GM19043 (cell line): ENCODE measurements around the gene IGFBP2.

ENCODE experiments used
- ATAC-seq: cut with Tn5 transposase; IDR thresholded peaks from one replicate; pipeline ENCODE4 v1.9.1; 2021; ENCODE audit warnings: low read depth; ENCODE audit not compliant: unreplicated experiment

IGFBP2 gene

DNA sequence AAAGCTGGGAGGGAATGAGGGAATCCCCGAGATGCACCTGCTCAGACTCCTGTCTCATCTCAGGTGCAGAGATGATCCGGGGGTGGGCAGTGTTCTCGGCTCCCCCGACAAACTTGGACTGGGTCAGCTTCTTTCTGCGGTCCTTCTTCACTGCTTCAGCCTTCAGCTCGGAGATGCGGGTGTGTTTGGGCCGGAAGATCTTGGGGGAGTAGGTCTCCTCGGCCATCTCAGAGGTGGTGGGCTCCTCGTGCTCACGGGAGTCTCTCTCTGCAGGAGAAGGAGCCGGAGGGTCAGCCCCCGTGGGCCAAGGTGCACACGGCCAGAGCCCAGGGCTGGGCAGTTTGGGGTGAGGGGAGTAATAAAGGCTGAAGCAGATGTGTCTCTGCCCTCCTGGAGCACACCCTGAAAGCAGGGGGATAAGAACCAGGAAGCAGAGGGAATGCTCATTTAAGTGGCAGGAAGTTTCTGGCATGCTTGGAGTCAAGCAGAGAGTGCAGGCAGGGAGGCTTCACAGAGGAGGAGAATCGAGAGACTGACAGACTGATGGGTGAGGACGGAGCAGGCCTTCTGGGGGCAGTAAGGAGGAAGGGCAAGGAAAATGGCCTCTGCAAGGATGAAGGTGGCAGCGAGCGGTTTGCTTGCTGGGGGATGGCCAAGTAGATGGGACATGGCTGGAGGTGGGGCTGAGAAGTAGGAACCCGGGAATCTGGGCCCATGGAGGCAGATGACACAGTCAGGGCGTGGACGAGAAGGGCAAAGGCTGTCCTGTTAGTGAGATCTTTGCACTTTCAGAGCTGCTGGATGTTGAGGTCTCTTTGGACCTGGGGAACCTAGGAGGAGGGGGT lies 45.8 kb downstream of the IGFBP2 start:
- no peak for ATAC-seq

DNA sequence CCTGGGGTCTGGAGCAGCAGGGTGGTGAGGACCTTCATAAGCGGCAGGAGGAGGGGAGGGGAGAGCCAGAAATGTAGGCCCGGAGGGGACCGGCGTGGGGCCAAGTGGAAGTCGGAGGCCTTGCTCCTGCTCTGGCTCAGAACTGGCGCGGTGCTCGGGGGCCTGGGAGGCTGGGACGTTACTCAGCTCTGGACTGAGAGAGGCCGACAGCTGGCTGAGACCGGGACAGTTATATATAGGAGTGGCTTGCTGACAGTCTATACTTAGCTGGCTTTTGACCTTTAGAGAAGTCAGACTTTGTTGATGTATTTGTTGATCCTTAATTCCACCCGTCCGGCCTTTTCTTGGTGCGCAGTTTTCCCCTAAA lies 46.4 kb downstream of the IGFBP2 start:
- no peak for ATAC-seq

DNA sequence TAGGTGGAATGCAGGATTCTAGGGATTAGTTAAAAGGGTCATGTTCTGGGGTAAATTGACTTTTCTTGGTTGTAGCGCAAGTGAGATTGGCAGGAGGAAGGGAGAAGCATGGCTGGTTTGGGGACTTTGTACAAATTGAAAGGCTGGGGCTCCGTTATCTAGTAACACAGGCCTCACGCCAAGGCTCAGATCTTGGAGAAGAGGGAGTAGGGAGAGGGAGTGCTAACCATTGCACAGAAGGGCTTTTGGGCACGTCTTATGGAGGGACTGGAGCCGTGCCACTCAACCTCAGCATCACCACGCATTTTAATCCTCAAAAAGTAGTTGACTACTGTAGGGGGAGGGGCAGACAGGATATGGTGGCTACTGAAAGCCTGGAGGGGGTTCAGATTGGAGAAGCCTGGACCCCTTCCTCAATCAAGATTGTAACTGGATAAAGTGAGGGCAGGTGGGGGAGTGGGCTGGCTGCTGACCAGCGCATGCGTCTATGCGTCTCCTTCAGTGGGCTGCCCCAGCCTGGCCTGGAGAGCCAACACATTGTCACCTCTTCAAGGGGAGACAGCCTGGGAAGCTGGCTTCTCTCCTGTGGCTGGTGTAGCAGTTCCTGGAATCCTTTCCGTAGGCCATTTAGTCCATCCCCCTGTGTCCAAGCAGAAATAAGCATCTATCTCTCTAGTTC lies 47.9 kb downstream of the IGFBP2 start:
- no peak for ATAC-seq

DNA sequence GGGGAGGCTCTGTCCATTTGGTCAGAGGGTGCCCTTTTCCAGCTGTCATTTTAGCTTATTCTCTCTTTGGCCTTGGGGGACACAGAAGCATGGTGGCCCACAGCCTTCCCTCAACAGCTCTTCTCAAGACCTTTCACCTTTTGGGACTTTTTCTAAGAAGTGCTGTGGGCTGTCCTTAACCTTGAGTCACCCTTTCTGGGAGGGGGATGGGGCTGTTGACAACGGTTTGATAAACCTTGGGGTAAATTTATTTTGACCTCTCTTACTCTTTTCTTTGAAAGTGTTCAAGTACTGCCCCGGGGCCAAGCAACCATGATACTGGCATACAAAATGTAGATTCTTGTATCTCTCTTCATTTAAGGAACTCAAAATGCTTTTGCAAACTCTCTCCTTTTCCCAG lies 48.5 kb downstream of the IGFBP2 start:
- no peak for ATAC-seq

DNA sequence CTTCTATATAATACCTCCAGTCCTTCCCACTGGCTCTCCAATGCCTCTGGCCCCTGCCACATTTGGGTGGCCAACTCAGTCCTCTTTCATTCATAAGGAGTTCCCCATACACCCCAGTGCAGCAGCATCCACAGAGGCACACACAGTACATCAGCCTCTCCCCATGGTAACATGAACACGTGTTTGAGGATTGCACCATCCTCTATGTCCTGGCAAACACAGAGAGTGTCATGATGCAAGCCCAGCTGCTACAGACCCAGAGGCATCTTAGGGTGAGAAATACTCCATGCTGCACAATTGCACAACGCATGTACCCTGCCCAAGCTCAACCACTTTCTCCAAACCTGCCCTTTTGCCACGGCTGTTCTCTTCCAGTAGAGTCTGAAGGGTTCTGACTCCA lies 50.6 kb downstream of the IGFBP2 start:
- ATAC-seq = no peak

DNA sequence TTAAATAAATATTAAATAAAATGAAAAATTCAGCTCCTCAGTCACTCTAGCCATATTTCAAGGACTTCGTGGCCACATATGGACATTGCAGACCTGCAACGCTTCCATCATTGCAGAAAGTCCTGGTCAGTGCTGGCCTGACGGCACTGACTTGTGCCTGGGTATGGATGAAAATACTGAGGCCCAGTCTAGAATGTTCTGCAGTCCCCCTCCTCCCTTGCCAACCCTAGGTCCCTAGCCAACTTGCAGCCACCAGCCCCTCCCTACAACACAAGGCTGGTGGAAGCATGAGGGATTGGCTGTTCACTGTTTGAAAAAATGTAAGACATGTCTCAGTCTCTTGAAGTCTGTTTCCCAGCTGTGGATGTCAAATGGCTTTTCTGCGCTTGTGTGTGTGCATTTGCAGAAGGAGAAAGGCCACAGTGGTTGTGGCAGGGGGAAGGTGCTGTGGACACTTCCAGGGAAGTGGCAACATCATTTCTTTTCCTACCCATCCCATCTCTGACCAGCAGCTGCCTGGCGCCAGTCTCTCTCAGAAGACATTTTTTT lies 52.2 kb downstream of the IGFBP2 start:
- no peak for ATAC-seq

DNA sequence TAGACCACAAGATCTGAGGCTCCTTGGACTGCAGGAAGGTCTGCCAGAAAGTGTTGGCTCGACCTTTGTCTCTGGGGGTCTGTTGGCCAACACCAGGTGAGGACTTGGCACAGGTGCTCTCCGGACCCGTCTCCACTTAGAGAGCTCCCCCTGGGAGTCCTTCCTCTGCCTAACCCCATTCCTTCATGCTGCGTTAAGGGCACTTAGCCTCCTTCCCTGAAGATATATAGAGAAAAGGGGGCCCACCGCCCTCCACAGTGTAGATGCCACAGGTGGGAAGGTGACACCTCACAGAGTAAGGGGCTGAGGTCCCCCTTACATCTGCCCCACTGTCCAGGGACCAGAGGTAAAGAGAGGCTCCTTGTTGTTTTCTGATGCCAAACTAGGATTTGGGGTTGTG lies 53.9 kb downstream of the IGFBP2 start:
- no peak for ATAC-seq

DNA sequence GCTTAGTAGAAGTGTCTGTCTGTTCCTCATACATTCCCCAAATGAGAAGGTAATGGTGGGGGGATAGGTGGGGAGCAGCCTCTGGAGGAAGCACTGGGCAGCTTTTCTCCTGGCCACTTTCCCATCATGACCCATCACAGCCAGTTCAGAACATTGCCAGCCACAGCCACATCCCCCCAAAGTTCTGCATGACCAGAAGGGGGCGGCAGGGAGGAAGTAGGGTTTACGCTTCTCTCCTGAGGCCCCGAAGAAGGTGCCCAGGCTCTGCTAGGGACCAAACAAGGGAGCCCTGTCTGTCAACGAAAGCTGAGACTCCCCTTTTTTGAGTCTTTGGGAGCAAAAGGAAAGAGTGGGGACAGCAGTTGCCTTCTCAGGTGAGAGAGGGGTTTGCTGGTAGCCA lies 54.4 kb downstream of the IGFBP2 start:
- no peak for ATAC-seq

DNA sequence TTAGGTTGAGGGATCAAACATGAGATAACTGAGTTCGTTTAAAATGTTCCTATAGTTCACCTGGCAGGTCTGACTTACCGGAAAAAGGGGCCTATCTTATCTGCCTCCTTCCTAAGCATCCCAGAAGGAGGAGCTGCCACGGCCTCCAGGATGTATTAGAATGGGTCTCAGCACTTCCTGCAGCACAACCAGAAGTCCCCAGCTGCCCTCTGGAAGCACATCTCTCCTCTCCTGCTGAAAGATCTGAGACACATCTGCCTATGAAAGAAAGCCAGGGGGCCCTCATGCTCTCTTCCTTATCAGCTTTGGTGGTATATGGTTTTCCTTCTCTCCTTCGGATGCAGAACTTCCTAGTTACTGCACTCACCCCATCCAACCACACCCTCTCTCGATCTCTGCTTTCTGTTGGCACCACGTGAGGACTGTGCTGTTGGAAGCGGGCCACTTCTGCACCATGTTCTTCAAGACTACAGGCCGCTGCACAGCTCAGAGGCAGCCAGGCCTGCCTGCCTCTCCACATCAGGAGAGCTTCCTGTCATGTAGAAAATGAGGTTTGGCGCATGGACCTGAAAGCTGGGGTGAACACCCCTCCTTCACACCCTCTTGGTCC lies 55.6 kb downstream of the IGFBP2 start:
- ATAC-seq = no peak

DNA sequence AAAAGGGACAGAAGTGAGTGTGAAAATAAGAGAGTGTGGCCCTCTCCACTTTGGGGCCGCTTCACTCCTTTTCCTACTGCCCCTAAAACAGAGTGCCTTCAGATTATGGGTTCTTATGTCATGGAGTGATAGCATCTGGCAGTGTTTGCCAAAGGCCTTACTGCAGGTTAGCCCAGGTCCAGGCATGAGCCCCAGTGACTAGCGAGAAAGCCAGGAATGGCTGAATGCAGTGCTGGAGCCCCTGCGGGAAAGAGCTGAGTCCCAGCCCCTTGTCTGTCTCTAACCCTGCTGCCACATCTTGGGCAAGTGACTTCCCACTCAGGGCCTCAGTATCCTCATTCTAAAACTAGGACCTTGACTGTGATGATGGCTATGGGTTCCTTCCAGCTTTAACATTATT lies 56.2 kb downstream of the IGFBP2 start:
- ATAC-seq = no peak

DNA sequence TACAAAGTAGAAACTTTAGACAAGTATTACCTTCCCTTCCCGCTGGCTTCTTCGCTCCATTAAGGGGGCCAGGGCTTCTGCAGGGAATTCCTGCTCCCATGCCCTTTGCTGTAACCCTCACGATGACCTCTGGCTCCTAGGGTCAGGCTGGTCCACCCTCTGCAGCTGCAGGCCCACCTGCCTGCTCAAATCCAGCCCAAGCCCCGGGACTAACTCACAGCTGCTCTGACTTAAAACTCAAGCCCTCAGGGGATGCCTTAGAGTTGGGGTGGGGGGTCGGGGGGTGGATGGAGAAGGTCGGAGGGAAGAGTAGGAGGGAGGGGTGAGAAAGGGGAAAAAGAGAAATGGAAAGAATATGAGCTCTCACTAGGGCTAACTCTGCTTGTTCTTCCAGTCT lies 57.2 kb downstream of the IGFBP2 start:
- ATAC-seq = no peak

DNA sequence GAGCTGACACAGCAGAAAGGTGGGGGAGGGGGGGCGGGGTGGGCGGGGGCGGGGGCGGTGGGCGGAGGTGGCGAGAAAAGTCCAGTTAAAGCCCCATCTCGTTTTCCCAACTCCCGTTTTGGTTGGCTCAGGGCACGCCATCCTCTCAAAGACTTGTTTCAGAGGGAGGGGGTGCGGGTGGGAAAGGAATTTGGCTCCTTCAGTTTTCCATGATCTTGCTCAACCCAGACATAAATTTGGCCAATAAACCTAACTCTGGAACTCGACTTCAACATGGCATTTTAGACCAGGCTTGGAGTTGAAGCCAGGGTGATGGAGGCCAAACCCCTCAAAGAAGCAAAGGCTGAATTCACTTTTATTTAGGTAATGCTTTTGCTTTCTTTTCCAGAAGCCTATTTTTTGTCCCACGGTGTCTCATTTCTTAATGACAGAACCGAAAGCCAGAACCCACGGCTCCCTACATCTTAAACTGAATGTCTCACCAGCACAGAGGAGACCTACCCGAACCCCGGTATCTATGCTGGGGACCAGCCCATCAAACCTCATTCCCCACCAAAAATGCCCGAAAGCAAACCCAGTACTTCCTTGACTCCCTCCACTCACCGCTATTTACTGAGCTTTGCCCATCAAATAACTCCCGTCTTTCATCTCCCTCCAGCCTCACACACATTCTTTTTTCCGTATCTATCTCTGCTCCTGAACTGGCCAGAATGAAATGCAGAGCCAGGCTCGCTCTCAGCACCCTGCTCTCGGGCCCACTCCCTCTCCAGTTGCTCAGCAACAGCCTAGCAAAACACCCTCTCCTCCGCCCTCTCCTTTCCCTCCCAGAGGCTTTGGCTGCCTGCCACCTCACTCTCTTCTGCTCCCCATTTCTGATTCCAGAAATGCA lies 57.9 kb downstream of the IGFBP2 start:
- no peak for ATAC-seq

DNA sequence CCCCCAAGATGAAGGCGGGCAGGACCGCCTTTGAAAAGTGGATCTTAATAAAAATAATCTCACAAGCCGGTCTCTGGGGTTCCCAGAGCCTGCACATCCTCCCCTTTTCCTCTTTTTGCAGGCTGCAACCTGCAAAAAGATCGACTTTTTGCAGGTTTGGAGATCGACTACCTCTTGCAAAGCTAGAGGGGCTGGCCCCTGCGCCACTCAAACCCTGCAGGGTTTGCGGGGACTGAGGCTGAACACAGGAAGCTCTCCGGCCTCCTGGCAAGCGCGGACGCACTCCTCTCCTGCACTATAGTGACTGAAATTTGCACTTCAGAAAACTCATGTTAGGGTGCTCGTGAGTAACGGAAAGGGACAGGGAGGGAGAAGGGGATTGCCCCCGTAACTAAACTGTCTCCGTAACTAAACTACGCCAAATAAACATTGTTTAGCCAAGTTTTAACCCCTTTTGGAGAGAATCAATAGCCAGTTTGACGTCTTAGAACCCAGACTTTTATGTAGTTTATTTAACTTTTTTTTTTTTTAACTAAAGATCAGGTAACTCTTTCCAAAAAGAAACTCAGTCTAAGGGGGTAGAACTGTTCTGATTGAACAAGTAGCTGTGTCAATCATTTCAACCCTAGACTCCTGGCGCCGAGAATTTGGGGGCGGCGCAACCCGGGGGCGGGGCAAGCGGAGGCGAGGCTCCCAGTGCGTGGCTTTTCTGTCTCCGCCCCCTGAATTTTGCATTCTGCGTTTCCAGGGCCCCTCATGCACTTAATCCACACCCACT lies 59.6 kb downstream of the IGFBP2 start:
- ATAC-seq = no peak

DNA sequence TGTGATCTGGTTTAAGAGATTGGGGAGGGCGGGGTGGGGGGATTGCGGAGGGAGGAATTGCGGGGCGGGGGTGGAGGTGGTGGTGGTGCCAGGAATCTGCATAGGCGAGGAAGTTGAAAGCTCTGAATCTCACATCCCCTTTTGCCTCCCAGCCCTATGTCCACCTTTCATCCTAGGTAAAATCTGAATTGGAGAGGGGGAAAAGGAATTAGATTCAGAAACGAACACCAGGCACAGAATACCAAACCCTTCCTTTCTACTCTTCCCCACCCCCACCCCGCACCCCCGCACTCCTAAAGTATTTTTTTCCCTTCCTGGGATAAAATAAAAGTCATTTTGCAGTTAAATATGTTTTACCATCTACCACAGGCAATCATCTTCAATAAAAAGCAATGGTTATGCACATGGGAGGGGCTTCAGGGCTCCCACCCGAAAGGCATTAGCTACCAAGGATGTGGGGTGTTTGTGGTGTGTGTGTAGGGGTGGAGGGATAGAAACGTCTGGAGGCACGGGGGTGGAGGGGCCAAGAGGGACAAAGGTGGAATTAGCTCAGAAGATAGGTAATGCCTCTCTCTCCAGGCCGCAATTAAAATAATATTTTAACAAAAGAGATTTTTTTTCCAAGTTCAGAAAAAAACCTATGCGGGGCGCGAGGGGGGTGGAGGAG lies 60.3 kb downstream of the IGFBP2 start:
- ATAC-seq = no peak

DNA sequence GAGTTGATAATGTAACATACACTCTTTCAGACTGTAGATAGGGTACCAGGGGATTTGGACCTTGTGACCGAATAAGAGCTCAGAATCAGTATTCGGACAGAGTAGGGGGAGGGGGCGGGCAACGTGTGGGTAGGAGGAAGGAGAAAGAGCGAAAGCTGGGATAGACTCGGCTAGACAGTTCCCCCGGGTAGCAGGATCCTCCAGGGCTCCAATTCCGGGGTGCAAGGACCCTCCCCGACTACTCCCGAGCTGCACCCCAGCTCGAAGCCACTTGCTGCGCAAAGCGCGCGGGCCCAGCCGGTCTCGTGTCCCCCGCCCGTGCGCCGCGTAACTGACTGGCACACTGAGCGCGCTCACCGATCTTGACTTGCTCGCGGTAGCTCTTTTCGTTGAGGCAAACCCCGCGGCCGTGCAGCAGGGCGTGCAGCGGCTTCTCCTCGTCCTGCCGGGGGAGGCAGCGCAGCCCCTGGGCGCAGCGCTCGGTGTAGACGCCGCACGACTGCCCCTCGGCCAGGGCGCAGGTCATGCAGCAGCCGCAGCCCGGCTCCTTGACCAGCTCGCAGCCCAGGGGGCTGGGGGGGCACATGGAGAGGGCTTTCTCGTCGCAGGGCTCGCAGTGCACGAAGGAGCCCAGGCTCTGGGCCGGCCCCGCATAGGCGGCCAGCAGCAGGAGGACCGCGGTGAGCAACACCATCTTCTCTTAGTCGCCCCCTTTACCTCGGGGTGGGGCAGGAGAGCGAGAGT lies 61.0 kb downstream of the IGFBP2 start:
- no peak for ATAC-seq

DNA sequence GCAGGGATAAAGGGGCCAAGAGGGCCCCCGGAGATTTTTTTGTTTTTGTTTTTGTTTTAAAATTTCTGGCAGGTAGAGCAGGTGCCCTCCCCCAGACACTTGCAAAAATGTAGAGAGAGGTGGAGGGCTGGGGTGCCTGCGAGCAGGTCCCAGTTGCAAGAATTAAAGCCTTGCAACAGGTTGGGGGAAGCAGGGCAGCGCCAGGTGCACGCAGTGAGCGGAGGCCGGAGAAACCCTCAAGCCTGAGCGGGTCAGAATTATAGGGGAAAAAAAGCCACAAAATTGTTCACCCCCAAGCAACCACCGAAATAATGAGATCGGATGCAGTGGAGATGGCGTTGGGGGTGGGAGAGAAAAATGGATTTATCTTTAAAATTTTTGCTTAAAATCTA lies 61.6 kb downstream of the IGFBP2 start:
- ATAC-seq = no peak

DNA sequence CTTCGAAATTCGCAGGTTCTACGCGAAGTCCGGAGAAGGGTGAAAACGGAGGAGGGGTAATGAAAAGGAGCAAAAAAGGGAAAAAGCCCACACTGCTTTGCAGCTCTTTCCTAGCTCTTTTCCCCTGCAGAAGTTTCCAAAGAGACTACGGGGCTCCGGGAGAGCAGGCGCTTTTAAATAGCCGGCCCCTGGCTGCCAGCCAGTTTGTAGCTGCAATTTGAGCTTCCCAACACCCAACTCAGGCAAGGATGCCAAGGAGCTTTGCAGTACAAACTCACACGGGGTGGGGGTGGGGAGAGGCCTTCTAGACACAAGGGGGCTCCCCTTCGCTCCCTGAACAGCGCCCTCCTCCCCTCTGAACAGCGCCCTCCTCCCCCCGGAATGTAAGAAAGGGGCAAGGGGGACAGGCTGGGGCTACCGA lies 62.2 kb downstream of the IGFBP2 start, which contains the start of gene IGFBP5:
IGFBP5 (minus strand) TSS at position 149 of the 421 bp plus-strand sequence. CDS start 774 bp downstream, outside the sequence.
- ATAC-seq = no peak

DNA sequence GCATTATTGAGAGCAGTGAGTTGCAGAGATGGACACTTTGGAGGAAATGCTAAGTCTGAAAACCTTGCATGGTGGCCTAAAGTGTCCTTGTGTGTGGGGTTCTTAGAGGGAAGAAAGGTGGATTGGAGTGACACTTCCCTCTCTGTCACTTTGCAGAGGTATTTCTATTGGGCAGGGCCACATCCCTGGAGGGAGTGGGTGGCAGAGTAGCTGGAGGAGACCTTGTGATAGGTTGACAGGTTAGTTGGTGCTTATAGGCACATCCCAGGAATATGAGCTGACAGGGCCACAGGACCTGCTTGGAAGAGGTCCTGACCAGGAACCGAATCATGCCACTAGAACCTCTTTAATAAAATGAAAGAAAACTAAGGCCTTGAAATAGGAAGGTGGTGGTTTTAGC lies 63.1 kb downstream of the IGFBP2 start:
- ATAC-seq = no peak
